Thyroid gland (tissue), 4 donors: ENCODE data around the gene BCAS3. TPM values are rescaled to one million over a fixed set of nuclear protein-coding genes. Genes with fewer than 3 reads are reported as not detected.
"Not testable (repeated sequence)": the region's sequence is repeated elsewhere in the genome, so short reads cannot be mapped to it uniquely, and the experiment has no call there.

ENCODE experiments used
- DNase-seq, 2 donors: peaks; one replicate each; pipeline ENCODE4 v3.0.0-alpha.2; 2019
- H3K27ac ChIP-seq, 3 donors: fragments of 200-600 bp; sonication (generic); 1 replicate in 2 of 3; 2 replicates in 1 of 3; pipeline ENCODE4 v1.5.1; 2016 to 2019; ENCODE audit warnings: mild to moderate bottlenecking in 1 of 3, moderate library complexity in 1 of 3
- H3K27me3 ChIP-seq: fragments of 200-600 bp; sonication (generic); one replicate; pipeline ENCODE4 v1.5.1; 2019
- H3K36me3 ChIP-seq, 2 donors: fragments of 200-600 bp; sonication (generic); one replicate each; pipeline ENCODE4 v1.5.1; 2016 to 2019
- H3K4me1 ChIP-seq, 2 donors: fragments of 200-600 bp; sonication (generic); one replicate each; pipeline ENCODE4 v1.5.1; 2017 to 2019
- H3K4me3 ChIP-seq, 3 donors: fragments of 200-600 bp; sonication (generic); replicated peaks in 1 of 3; 1 replicate in 2 of 3; 2 replicates in 1 of 3; pipeline ENCODE4 v1.5.1; 2016; ENCODE audit warnings: mild to moderate bottlenecking in 1 of 3
- H3K9me3 ChIP-seq: fragments of 200-600 bp; sonication (generic); one replicate; pipeline ENCODE4 v1.5.1; 2017
- CTCF ChIP-seq, 6 experiments: fragments of 200-600 bp in 3 of 6; fragments of 450-650 bp in 3 of 6; sonication (generic) in 3 of 6; IDR thresholded peaks; one replicate each; pipeline ENCODE4 v1.5.1; 2016 to 2019; ENCODE audit warnings: antibody characterized with exemption in 6 of 6, mild to moderate bottlenecking in 2 of 6, inconsistent platforms in 1 of 6, moderate library complexity in 1 of 6
- POLR2A ChIP-seq, 2 donors: fragments of 450-650 bp; IDR thresholded peaks; one replicate each; pipeline ENCODE4 v1.6.1; 2017; ENCODE audit warnings: antibody characterized with exemption in 2 of 2, mild to moderate bottlenecking in 2 of 2, moderate library complexity in 1 of 2
- WGBS, 2 donors: methylation state at CpG; one replicate each; pipeline ENCODE4 v1.1.5; 2017; 5-methylcytosine and 5-hydroxymethylcytosine counted together
- intact Hi-C: fragments of 100-400 bp; cut with DNase I; formaldehyde crosslinking; loops from one replicate; pipeline ENCODE4 v1.15.1; 2023
- total RNA-seq, 4 donors: library from RNA; depleted of rRNA; stranded (reverse); fragments of >200 nt; gene quantifications; one replicate each; pipeline ENCODE4 v1.2.3, GENCODE V29; 2016

Gene BCAS3
- total RNA-seq, 4 donors from 2014 or later: 41.8 to 78.7 (median 51.6) TPM

- H3K27me3 ChIP-seq: no peaks in the 10 kb centered on the region
- DNase-seq: no peak
- H3K36me3 ChIP-seq: no peaks in the 10 kb centered on the region
- no peak overlapping the region for H3K4me3 ChIP-seq
- no peak for TF ChIP-seq CTCF (IDR thresholded peaks at IDR 0.05)
- no peak for TF ChIP-seq POLR2A (IDR thresholded peaks at IDR 0.05)
- H3K9me3 ChIP-seq: no peaks in the 10 kb centered on the region
- H3K4me1 ChIP-seq: no peaks in the 10 kb centered on the region
- intact Hi-C loops: no loop called here
- no peak overlapping the region for H3K27ac ChIP-seq
These were observed 749.9 kb downstream of the BCAS3 start for GRCh38 chr17:61427567-61427966.

DNA sequence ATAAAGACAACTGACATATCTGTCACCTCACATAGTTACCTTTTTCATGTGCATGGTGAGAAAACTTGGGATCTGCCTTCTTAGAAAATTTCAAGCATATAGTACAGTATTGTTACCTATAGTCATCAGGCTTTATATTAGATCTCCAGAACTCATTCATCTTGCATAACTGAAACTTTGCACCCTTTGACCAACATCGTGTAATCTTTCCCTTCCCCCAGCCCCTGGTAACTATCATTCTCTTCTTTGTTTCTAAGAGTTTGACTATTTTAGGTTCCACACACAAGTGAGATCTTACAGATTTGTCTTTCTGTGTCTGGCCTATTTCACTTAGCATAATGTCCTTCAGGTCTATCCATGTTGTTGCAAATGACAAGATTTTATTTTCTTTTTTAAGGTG is 751.6 kb downstream of the BCAS3 start:
- intact Hi-C loops: no loop called here
- no peaks in the 10 kb centered on the region for H3K9me3 ChIP-seq
- no peak overlapping the region for H3K27ac ChIP-seq
- no peaks in the 10 kb centered on the region for H3K27me3 ChIP-seq
- DNase-seq: no peak
- no peaks in the 10 kb centered on the region for H3K4me1 ChIP-seq
- TF ChIP-seq CTCF (IDR thresholded peaks at IDR 0.05) (no peak), POLR2A (IDR thresholded peaks at IDR 0.05) (no peak)
- no peaks in the 10 kb centered on the region for H3K36me3 ChIP-seq
- 58 to 67% methylated on average over 1 of the region's 1 CpG for WGBS, 2 donors
- H3K4me3 ChIP-seq: no peak overlapping the region

- H3K9me3 ChIP-seq, H3K36me3 ChIP-seq, H3K4me3 ChIP-seq, intact Hi-C loops, H3K4me1 ChIP-seq, H3K27me3 ChIP-seq, DNase-seq, H3K27ac ChIP-seq: not testable (repeated sequence)
- 93 to 94% methylated on average over 6 of the region's 6 CpGs for WGBS, 2 donors
These were observed 752.2 kb downstream of the BCAS3 start for GRCh38 chr17:61429831-61430230.

DNA sequence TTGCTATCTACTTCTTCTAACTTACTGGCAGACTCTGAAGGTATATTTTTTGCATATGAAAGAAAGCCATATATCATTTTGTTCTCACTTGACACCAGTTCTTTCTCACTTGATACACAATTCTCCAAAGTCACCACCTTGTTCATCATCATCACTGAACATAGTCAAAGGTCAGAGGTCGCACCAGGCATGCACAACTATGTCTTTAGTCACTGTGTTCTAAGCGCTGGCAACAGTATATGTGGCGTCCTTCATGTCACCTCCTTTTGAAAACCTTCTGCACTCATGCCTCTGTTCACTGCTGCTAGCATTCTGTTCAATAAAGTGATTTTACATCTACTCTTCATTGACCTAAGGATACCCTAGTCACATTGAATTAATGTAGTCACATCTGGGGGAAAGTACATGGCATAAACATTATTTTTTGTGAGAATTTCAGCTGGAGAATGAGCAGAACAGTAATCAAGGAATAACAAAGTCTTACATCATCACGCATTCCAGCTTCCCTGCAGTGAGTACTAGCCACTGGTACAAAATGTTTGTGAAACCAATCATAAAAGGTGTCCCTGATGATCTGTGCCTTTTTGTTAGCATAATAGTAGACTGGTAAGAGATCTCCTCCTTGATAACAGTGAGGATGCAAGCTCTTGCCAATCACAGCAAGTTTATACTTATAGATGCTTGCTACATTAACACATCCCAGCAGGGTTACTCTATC is 754.1 kb downstream of the BCAS3 start:
- Histone ChIP-seq H3K36me3 (no peaks in the 10 kb centered on the region), H3K27ac (no peak overlapping the region), H3K9me3 (no peaks in the 10 kb centered on the region), H3K4me1 (no peaks in the 10 kb centered on the region), H3K4me3 (no peak overlapping the region), H3K27me3 (no peaks in the 10 kb centered on the region)
- TF ChIP-seq POLR2A (IDR thresholded peaks at IDR 0.05) (no peak), CTCF (IDR thresholded peaks at IDR 0.05) (no peak)
- WGBS, 2 donors: 81 to 83% methylated on average over 4 of the region's 4 CpGs
- DNase-seq: no peak
- intact Hi-C loops: no loop called here

DNA sequence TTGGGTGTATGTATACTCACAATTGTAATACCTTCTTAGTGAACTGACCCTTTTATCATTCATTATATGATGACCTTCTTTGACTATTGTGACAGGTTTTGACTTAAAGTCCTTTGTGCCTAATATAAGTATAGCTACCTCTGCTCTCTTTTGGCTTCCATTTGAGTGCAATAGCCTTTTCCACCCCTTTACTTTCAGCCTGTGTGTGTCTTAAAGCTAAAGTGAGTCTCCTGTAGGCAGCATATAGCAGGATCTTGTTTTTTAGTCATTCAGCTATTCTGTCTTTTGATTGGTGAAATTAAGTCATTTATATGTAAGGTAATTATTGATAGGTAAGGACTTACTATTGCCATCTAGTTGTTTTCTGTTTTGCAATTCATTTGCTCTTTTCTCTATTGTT is 758.6 kb downstream of the BCAS3 start:
- Histone ChIP-seq H3K4me1 (no peaks in the 10 kb centered on the region), H3K4me3 (no peak overlapping the region), H3K27ac (no peak overlapping the region), H3K9me3 (no peaks in the 10 kb centered on the region), H3K27me3 (no peaks in the 10 kb centered on the region), H3K36me3 (no peaks in the 10 kb centered on the region)
- intact Hi-C loops: no loop called here
- DNase-seq: no peak
- TF ChIP-seq POLR2A (IDR thresholded peaks at IDR 0.05) (no peak), CTCF (IDR thresholded peaks at IDR 0.05) (no peak)
